Endometrium (tissue), 2 donors: Measurements from ENCODE around the gene CCL23.
"Not testable (repeated sequence)": the region's sequence is repeated elsewhere in the genome, so short reads cannot be mapped to it uniquely, and the experiment has no call there.

ENCODE experiments used
- FAIRE-seq: peaks from 2 replicates; lab custom pipeline; 2012; peaks lifted over from hg19 to GRCh38; lab: Jason Lieb, UNC
- donor health status: control.
- donor health status: control.

CCL23 gene

GRCh38 chr17:36002631-36003030, 15.1 kb downstream of the CCL23 start:
- FAIRE-seq = no peak

- FAIRE-seq = no peak
Measured at GRCh38 chr17:36001862-36002603, 15.7 kb downstream of the CCL23 start.

GRCh38 chr17:36001110-36001771, 16.5 kb downstream of the CCL23 start, which contains the start of gene CCL15:
Gene CCL15, minus strand, starts transcription at chr17:36001553. Its CDS starts 61 bp downstream, at chr17:36001492.
- FAIRE-seq = no peak

- no peak for FAIRE-seq
Measured at GRCh38 chr17:36000732-36001109, 17.1 kb downstream of the CCL23 start.

- no peak for FAIRE-seq
Measured at GRCh38 chr17:35998756-35999155, 19.0 kb downstream of the CCL23 start.

GRCh38 chr17:35998018-35998545, 19.7 kb downstream of the CCL23 start:
- no peak for FAIRE-seq

GRCh38 chr17:35995346-35995745, 22.4 kb downstream of the CCL23 start:
- not testable (repeated sequence) for FAIRE-seq

- no peak for FAIRE-seq
Measured at GRCh38 chr17:35991075-35991474, 26.7 kb downstream of the CCL23 start.

GRCh38 chr17:35988164-35988563, 29.6 kb downstream of the CCL23 start:
- no peak for FAIRE-seq

GRCh38 chr17:35986643-35987042, 31.1 kb downstream of the CCL23 start, which contains the start of gene CCL14:
Gene CCL14, minus strand, starts transcription at chr17:35986729. Its CDS starts 80 bp downstream, at chr17:35986649.
- FAIRE-seq = no peak

GRCh38 chr17:35984140-35984539, 33.6 kb downstream of the CCL23 start:
- FAIRE-seq = no peak

GRCh38 chr17:35982409-35983191, 35.2 kb downstream of the CCL23 start:
- FAIRE-seq = no peak

- FAIRE-seq = no peak
Measured at GRCh38 chr17:35981908-35982330, 35.9 kb downstream of the CCL23 start.

- no peak for FAIRE-seq
Measured at GRCh38 chr17:35981246-35981645, 36.5 kb downstream of the CCL23 start, which contains the start of gene CCL16. Gene CCL16, minus strand, starts transcription at chr17:35981497. Its CDS starts 77 bp downstream, at chr17:35981420.

GRCh38 chr17:35978346-35978745, 39.4 kb downstream of the CCL23 start:
- FAIRE-seq = no peak

GRCh38 chr17:35977509-35977908, 40.3 kb downstream of the CCL23 start:
- FAIRE-seq = no peak

GRCh38 chr17:35973333-35974260, 44.2 kb downstream of the CCL23 start:
- no peak for FAIRE-seq

- no peak for FAIRE-seq
Measured at GRCh38 chr17:35972945-35973332, 44.8 kb downstream of the CCL23 start.

- FAIRE-seq = no peak
Measured at GRCh38 chr17:35972535-35972934, 45.2 kb downstream of the CCL23 start.

- no peak for FAIRE-seq
Measured at GRCh38 chr17:35972066-35972465, 45.7 kb downstream of the CCL23 start.
